ENCODE measurements around the gene FBXL5.

FBXL5 gene, protein sequence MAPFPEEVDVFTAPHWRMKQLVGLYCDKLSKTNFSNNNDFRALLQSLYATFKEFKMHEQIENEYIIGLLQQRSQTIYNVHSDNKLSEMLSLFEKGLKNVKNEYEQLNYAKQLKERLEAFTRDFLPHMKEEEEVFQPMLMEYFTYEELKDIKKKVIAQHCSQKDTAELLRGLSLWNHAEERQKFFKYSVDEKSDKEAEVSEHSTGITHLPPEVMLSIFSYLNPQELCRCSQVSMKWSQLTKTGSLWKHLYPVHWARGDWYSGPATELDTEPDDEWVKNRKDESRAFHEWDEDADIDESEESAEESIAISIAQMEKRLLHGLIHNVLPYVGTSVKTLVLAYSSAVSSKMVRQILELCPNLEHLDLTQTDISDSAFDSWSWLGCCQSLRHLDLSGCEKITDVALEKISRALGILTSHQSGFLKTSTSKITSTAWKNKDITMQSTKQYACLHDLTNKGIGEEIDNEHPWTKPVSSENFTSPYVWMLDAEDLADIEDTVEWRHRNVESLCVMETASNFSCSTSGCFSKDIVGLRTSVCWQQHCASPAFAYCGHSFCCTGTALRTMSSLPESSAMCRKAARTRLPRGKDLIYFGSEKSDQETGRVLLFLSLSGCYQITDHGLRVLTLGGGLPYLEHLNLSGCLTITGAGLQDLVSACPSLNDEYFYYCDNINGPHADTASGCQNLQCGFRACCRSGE

DNA sequence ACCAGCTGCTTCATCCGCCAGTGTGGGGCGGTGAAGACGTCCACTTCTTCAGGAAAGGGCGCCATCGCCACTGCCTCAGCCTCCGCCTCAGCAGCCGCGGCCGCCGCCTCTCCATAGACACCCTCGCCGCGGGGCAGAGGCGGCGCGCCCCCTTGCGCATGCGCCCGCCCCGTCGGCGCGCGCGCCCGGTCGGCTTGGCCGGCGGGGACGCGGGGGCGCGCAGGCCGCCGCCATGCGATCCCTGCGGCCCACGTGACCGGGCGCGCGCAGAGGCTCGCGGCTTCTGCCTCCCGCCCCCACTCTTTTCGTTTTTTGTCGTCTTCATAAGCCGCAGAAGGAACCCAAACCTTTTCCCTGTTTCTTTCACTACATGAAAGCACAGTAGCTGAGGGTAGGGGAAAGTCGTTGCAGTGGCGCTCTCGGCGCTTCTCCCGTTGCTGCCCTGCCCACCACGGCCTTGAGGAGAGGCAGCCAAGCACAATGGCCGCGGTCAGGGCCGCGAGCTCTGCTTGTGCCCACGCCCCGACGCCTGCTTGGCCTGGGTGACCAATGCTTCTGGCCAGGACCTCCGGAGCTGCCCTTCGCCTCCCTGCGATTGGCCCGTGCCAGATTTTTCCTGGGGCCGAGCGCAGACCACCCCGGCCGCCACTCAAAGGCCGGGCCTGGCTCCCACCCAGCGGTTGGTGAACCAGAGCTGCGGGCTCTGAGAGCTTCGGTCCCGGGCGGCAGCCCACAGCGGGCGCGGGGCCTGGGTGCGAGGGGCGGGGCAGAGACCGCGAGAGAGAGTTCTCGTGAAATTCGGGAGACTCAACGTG, at the start of gene FBXL5:
FBXL5 (minus strand) TSS at position 135 of the 815 bp plus-strand sequence; CDS start at position 65, 70 bp downstream.
- peak; percentile 75 for DNase-seq

DNA sequence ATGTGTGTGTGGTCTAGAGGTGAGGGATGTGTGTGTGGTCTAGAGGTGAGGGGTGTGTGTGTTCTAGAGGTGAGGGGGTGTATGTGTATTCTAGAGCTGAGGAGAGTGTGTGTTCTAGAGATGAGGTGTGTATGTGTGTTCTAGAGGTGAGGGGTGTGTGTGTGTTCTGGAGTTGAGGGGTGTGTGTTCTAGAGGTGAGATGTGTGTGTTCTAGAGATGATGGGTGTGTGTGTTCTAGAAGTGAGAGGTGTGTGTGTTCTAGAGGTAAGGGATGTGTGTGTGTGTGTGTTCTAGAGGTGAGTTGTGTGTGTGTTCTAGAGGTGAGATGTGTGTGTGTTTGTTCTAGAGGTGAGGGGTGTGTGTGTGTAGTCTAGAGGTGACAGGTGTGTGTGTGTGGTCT, 49.0 kb upstream of the FBXL5 start:
- DNase-seq: no peak

DNA sequence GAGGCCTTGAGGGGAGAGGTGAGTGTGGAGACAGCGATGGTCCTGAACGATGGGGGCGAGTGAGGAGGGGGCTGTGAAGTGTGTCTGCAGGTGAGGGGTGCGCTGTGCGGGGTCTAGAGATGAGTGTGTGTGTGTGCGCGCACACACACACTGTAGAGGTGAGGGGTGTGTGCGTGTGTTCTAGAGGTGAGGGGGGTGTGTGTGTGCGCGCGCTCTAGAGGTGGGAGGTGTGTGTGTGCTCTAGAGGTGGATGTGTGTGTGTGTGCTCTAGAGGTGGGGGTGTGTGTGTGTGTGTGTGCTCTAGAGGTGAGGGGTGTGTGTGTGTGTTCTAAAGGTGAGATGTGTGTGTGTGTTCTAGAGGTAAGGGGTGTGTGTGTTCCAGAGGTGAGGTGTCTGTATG, 48.3 kb upstream of the FBXL5 start:
- no peak for DNase-seq

DNA sequence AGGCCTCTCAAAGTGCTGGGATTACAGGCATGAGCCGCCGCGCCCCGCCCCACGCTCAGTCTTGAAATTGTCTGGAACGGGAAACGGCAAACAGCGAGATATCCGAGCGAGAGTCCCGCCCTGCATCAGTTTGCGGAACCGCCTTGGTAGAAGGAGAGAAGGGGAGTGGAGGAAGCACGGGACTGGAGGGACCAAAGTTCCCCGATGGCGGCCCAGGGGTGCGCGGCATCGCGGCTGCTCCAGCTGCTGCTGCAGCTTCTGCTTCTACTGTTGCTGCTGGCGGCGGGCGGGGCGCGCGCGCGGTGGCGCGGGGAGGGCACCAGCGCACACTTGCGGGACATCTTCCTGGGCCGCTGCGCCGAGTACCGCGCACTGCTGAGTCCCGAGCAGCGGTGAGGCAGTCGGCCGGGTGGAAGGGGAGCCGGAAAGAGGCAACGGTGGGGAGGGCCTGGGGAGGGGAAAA, 47.8 kb upstream of the FBXL5 start, which contains the start of gene BST1:
BST1 (plus strand) TSS at position 125 of the 463 bp plus-strand sequence; CDS start at position 205, 80 bp downstream.
- DNase-seq: no peak

DNA sequence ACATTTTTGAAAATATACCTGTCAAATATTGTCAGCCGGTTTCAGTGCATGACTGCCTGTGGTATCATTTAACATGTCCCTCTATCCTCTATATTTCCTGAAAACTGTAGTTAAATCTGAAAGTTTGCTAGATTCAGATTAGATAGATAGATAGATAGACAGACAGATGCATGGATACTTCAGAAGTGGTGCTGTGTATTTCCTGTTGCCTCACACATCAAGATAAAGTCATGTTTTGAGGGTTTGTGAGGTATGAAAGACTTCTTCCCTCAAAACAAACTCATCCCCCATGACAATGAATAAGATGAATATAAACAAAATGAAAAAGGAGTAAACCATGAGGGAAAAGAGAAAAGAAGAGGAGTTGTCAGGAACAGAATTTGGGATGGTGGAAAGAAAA, 41.7 kb upstream of the FBXL5 start:
- DNase-seq: no peak

DNA sequence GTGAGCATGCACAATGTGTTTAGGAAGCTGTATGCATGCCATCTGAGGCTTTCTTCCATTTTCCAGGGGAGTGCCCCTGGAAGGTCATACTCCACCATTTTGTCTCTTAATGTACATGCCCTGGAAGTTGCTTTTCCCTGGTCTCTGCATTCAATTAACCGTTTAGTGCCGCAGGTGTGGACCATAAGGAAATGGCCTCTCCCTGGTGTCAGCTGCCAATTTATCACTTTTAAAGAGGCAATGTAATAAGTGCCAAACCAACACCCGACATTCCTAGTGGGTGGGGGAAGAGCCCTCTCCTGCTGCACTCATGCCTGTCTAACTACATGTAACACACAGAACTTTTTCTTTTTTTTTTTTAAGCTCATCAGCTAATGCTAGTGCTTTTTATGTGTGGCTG, 40.6 kb upstream of the FBXL5 start:
- DNase-seq: no peak

DNA sequence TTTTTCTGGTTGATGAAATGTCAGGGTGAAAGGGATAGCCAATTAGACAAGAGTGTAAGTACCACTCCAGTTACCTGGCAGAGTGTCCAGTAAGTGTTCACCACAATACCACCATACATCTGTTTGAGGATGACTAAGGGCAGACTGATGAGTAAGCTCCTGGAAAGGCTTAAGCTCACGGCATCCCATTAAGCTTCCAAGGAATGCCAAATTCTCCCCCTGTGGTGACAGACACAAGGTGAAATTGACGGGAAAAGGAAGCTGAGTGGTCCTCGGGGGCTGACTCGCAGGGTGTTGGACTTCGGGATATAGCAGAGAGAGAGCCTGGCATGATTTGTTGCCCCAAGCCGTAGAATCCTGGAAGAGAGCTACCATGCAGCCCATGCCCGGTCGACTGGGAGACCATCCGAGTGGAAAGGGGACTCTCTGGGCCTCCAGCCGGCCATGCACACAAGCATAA, 40.1 kb upstream of the FBXL5 start:
- DNase-seq: peak; percentile 86

DNA sequence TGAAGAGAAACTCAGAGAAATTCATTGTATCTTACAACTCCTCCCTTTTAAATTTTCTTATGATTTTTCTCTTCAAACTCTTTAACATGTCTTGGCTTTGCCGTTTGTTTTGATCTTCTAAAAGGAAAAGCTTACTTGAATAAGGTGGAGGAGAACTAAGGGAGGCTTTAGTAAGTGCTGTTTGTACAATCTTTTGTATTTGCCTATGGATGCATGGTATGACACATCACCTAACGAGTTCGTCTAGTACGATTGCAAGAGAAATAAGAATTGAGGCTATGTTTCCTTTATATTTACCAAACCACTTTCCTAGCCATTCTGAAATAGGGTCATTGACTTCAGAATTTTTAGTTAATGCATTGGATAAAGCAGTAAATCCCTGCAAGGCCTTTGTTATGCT, 39.3 kb upstream of the FBXL5 start:
- no peak for DNase-seq

DNA sequence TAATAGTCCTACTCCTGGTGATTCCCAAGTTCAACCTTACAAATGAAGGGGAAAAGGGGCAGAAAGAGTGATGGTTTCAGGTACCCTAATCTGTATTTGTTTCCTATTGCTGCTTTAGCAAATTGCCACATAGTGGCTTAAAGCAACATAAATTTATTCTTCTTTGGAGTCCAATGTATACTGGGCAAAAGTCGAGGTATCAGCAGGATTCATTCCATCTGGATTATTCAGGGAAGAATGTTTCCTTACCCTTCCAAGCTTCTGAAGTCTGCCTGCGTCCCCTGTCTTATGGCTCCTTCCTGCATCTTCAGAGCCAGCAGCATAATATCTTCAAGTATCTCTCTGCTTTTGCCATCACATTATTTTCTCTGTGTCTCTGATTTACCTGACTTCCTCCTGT, 37.4 kb upstream of the FBXL5 start:
- DNase-seq: no peak

DNA sequence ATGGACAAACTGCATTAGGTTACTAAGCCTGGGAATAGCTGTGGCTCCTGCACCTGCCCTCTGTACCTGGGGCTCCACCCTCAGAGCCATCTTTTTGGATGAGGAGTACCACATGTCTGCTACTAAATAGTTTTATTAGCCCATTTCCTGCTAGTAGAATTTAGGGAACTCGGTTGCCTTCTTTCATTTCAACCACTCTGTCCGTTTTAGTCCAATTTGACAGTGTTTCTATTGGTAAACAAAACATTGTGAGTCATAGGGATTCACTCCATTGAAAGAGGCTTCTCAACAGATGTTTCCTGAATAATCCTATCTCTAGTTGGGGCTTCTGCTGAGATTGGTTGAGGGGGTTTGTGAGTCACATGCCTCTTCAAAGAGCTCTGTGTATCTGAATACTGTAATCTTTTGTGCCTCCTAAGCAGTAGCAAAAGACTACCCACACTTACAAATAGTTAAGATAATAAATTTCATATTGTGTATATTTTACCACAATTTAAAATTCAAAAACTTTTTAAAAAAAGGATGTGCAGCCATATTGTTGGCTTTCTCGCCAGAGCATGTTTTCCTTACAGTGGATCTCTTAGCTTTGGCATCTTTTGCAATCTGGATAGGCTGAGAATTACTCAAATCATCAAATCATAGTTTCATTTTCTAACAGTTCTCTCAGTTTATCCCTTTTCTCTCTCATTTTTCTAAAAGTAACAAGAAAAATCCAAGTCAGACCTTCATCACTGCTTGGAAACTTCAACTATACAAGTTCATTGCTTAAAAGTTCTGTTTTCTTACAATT, 36.4 kb upstream of the FBXL5 start:
- peak; percentile 83 for DNase-seq

DNA sequence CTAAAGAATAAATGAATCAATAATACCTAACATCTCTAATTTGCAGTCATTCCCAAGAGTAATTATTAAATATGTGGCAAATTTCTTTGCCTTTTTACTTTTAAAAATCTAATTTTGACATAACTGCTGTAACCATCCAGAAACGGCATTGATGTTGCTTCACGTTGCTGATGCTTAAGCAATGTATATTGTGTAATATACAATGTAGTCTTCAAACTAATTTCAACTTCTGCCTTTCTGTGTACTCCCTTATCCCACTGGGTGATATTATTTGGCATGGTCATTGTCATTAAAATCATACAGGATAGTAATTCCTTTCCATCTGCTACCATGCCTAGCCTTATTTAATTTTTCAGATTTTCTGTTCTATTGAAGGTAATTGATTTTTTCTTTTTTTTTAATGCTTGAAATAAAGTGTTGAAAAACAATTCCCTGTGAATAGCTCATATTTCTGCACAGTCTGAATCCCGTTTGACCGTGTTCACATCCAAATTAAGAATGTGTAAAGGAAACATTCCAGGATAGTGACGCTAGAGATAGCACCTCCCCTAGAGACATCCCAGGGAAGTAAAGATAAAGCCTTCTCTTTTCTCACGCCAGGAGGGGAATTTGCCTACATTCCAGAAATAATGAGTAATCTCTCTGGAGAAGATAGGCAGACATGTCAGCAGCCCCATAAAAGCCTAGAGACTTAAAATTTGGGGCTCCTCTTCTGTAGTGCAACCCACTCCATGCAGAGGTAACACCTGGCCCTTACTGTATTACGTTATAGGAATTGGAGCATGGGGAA, 35.1 kb upstream of the FBXL5 start:
- peak; percentile 86 for DNase-seq

DNA sequence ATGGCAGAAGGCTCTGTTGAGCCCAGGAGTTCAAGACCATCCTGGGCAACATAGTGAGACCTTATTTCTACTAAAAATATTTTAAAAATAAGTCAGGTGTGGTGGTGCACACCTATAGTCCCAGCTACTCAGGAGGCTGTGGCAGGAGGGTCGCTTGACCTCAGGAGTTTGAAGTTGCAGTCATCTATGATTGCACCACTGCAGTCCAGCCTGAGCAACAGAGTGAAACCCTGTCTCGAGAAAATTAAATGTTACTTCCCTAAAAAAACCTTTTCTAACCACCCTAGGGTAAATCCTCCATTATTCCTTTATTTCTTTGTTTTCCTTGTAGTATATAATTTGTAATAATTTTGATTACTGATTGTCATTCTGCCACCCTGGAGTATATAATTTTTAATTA, 34.4 kb upstream of the FBXL5 start:
- DNase-seq: no peak

DNA sequence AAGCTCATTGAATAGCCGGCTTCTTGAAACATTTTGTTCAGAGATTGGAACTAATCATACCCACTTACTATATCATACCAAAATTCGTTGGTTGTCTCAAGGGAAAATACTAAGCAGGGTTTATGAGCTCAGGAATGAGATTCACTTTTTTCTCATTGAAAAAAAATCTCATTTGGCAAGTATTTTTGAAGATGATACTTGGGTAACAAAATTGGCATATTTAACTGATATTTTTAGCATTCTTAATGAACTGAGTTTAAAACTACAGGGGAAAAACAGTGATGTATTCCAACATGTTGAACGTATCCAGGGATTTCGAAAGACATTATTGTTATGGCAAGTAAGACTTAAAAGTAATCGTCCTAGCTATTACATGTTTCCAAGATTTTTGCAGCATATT, 32.9 kb upstream of the FBXL5 start:
- DNase-seq: no peak

DNA sequence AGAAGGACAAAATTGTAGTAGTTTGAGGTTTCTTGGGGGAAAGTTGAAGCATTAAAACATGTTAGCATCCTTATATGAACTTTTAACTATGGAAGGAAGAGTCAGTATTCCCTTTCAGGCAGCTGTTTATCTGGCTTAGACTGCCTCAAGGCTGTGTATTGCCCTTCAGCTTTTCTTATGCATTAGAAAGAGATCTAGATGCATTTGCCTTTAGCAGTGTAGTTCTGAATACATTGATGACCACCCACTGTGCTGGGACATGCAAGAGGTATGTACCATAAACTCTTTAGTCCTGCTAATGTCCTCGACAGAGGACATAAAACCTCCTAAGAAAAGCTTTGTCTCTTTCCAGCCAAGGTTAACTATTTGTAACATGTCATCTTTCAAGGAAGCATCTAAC, 29.3 kb upstream of the FBXL5 start:
- no peak for DNase-seq

DNA sequence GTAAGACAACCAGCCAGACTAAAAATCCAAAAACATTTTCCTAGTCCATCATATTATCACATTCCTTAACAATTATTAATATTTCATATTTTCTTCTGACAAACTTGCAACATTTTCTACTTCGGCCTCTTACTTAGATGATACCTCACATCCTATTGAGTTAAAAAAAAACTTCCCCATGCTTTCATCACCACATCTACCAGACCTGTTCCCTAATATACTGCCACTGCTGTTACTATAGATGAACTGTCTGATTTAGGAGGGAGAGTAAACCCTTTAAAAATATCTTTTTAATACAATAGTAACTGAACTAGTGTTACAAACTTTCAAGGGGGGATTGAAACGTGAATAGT, 28.0 kb upstream of the FBXL5 start:
- DNase-seq: peak; percentile 22

DNA sequence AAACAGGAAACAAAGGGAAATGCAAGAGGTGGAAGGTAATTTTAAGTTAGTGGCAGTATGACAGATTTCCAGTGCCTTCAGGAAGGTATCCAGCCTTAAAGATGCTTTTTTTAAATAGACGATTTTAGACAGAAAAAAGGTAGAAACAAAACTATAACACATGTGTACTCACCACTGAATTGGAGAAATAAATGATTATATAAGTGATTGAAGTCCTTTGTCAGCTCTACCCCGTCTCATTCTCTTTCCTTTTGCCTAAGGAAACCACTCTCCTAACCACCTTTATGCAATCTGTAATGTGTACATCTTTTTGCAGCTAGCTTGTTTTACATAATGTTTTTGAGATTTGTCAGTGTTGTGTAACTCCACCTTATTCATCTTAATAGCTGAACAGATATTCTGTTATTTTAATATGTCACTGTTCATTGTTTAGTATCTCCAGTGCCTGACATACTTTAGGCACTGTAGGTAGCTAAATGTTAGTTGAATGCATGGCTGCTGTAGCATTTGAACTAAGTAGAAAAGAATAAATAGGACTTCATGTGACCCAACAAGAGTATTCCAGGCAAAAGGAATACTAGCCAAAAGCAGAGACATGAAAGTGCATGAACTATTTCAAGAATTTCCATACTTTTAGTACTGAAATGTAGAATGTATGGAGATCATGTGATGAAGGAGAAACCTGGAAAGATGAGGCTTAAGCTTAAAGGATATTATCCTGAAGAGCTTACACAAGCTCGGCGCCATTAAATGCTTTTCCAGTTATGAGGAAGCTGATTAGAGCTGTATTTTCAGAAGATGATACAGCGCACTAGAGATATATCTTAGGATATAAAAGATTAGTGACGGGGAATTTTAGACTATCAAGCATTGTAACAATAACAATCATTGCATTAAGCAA, 27.3 kb upstream of the FBXL5 start:
- no peak for DNase-seq

DNA sequence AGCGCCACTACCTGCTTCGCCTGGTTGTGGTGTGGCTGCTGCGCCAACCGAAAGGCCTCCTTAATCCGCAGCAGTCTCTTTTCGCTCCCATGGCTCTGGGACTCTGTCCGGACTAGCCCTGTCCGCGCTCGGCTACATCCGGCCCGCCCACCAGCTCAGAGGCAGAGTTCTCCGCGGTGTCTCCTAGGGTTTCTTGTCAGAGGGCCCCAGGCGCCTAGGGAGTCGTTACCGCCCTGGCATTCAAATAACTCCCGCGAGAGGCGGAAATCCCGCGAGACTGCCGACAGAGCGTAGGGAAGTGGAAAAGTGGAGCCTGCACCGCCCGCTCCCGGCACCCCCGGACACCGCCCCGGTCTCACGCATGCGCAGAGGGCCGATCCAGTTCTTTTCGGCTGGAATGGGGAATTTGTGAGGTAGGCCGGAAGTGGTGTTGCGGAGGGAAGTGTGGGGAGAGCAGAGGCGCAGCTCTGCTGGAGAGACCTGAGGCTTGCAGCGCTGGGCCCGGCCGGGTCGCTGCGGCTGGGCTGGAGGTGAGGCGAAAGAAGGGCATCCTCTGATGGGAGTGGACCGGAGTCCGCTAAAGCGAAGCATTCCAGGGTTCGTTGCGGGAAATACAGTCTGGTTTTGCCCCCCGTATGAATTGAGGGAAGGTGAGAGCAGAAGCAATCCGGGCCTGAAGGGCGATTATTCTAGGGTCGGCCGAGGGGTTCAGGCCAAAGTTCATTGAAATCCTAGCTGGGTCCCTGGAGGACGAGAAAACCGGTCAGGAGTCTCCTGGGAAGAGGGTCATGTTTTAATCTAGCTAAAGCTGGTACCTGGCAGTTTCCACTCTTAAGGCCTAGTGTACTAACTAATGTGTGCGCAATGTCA, 26.4 kb upstream of the FBXL5 start, which contains the start of gene FAM200B:
FAM200B (plus strand) TSS at position 456 of the 870 bp plus-strand sequence. CDS start 5,151 bp downstream, outside the sequence.
- peak; percentile 92 for DNase-seq

DNA sequence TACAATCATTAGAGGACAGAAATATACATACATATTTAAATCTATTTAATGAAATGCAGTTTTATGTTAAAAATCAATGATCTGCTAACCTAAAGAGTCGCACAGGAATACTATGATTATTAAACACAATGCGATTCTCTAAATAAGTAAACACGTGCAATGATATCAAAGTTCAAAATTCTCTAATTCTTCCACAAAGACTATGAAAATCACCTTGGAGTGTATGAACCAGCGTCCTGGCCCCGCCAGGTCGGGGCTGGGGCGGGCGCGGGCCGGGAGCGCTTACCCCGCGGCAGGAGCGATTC, 25.9 kb upstream of the FBXL5 start:
- DNase-seq: no peak

DNA sequence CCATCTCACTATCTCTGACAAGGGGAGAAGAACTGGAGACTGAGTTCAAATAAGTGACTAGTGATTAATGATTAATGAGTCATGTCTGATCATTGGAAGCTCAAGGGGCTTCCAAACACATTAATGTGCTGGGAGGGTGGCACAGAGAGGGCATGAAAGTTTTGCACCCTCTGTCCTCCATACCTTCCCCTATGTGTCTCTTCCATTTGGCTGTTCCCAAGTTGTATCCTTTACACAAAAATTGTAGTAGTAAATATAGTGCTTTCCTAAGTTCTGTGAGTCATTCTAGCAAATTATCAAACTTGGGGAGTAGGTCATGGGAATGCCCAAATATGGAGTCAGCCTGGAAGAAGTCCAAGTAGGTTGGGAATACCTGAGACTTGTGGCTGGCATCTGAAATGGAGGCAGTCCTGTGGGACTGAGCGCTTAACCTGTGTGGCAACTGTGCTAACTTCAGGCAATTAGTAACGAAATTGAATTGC, 22.4 kb upstream of the FBXL5 start:
- peak; percentile 39 for DNase-seq

Measured in HCEC 1CT (cell line).